ENCODE data around the gene CAPZB.

DNA sequence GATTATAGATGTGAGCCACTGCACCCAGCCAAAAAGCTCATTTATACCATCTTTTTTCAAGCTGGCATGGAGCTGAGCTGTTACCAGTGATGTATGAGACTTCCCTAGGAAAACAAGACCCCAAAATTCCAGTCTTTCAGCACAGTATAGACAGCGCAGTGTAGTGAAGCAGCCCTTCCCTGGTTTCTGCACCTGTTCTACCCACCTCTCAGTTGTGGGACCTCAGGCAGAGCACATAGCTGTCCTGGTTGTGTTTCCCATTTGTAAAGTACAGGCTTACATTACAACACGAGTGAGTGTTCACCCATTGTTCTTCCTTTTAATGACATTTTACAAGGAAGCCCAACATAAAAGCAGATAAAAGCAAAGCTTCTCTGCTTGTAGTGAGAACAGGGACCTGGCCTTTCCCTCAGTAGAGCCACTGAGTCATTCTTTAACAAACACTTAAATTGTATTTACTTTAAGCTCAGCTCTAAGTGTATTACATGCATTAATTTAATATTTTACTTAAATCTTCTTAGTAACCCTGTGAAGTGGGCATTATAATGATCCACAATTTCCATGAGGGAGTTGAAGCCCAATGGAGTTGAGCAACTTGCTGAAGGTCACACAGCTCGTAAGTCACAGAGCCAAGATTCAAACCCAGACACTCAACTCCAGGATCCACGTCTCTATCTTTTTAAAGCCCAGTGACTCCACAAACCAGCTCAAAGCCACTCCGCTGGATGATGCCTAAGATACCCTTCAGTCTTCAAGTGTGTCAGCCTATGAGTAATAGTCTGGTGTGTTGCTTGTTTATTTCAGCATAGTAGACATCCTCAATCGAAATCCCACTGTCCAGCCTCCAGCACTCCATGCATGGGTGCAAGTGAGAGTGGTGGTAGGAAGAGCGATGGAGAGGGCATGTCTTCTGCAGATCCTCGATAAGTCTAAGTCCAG lies 40.5 kb upstream of the CAPZB start:
- TF ChIP-seq EZH2 (IDR thresholded peaks at IDR 0.05; ENCODE audit: insufficient read depth, poor library complexity, severe bottlenecking) (no peak), EZH2phosphoT487 (IDR thresholded peaks at IDR 0.05; ENCODE audit: insufficient read depth, low read depth) (no peak)
